Mucosa of descending colon (tissue), 3 donors: Measurements from ENCODE around the gene TNFAIP8. TPM values are rescaled to one million over a fixed set of nuclear protein-coding genes. Genes with fewer than 3 reads are reported as not detected.
"Not testable (repeated sequence)": the region's sequence is repeated elsewhere in the genome, so short reads cannot be mapped to it uniquely, and the experiment has no call there.

Experiments used
- ATAC-seq: fragments of 200-7000 bp; cut with Tn5 transposase; one replicate; pipeline ENCODE4 v1.9.1; 2020; ENCODE audit warnings: mild to moderate bottlenecking, moderate library complexity
- DNase-seq, 3 donors: peaks; one replicate each; pipeline ENCODE4 v3.0.0-alpha.2; 2020
- H3K36me3 ChIP-seq: fragments of 200-600 bp; one replicate; pipeline ENCODE4 v1.8.0; 2021; ENCODE audit warnings: low read depth, mild to moderate bottlenecking
- H3K4me1 ChIP-seq: fragments of 200-600 bp; one replicate; pipeline ENCODE4 v1.8.0; 2021; ENCODE audit warnings: low read depth, mild to moderate bottlenecking
- H3K4me3 ChIP-seq: fragments of 200-600 bp; one replicate; pipeline ENCODE4 v1.8.0; 2021; ENCODE audit warnings: mild to moderate bottlenecking
- H3K9me3 ChIP-seq: fragments of 200-600 bp; one replicate; pipeline ENCODE4 v1.8.0; 2021; ENCODE audit warnings: mild to moderate bottlenecking
- CTCF ChIP-seq: fragments of 200-600 bp; IDR thresholded peaks from one replicate; pipeline ENCODE4 v1.8.0; 2022; ENCODE audit warnings: antibody characterized with exemption, mild to moderate bottlenecking
- intact Hi-C, 2 donors: fragments of 100-400 bp; cut with DNase I in 1 of 2; cut with micrococcal nuclease in 1 of 2; formaldehyde crosslinking; loops; one replicate each; pipeline versions ENCODE4 v1.11.0 to v1.11.1; 2022; cut with DNase I, micrococcal nuclease
- total RNA-seq, 3 donors: library from RNA; stranded (reverse); fragmentation: NEBNext Ultra II Directional in 2 of 3; extraction: Animal tissue kit (Norgen Biotek cat#: 25700) in 2 of 3; gene quantifications; one replicate each; pipeline versions ENCODE4 v1.2.1 to v1.2.4, GENCODE V29; 2021 to 2023
- donor health status: DM: no; HTN: no; CAD: no; lungs with moderate emphysema.
- donor health status: DM: no; HTN: no; CAD: no.
- donor health status: DM: no; HTN: yes; CAD: no.

The TNFAIP8 gene
- total RNA-seq, 3 donors from 2014 or later = 8.7 to 15.7 (median 12.3) TPM

GRCh38 chr5:119420169-119420568 lies 64.3 kb downstream of the TNFAIP8 start:
- Histone ChIP-seq H3K36me3 (no peaks in the 10 kb centered on the region), H3K4me3 (no peak overlapping the region), H3K9me3 (no peaks in the 10 kb centered on the region), H3K4me1 (no peaks in the 10 kb centered on the region)
- no peak for TF ChIP-seq CTCF
- no peak for DNase-seq
- intact Hi-C loops = no loop called here
- no peak for ATAC-seq

GRCh38 chr5:119426057-119426456 lies 70.2 kb downstream of the TNFAIP8 start:
- Histone ChIP-seq H3K4me1 (no peaks in the 10 kb centered on the region), H3K36me3 (no peaks in the 10 kb centered on the region), H3K9me3 (no peaks in the 10 kb centered on the region), H3K4me3 (no peak overlapping the region)
- TF ChIP-seq CTCF = no peak
- ATAC-seq (no peak), DNase-seq (no peak)
- intact Hi-C loops = no loop called here

GRCh38 chr5:119427060-119427459 lies 71.2 kb downstream of the TNFAIP8 start:
- DNase-seq = no peak
- Histone ChIP-seq H3K9me3 (no peaks in the 10 kb centered on the region), H3K4me1 (no peaks in the 10 kb centered on the region), H3K36me3 (no peaks in the 10 kb centered on the region), H3K4me3 (no peak overlapping the region)
- TF ChIP-seq CTCF = no peak
- intact Hi-C loops = no loop called here
- peak; percentile 93 for ATAC-seq

- H3K36me3 ChIP-seq, H3K4me3 ChIP-seq, intact Hi-C loops, H3K4me1 ChIP-seq, DNase-seq, H3K9me3 ChIP-seq, ATAC-seq: not testable (repeated sequence)
Measured at GRCh38 chr5:119427596-119427995, 71.8 kb downstream of the TNFAIP8 start.

GRCh38 chr5:119428166-119428565 lies 72.3 kb downstream of the TNFAIP8 start:
- H3K9me3 ChIP-seq, intact Hi-C loops, H3K36me3 ChIP-seq, H3K4me1 ChIP-seq, H3K4me3 ChIP-seq, ATAC-seq, DNase-seq: not testable (repeated sequence)

- ATAC-seq, H3K4me1 ChIP-seq, H3K4me3 ChIP-seq, DNase-seq, H3K36me3 ChIP-seq, intact Hi-C loops, H3K9me3 ChIP-seq: not testable (repeated sequence)
Measured at GRCh38 chr5:119428574-119428973, 72.8 kb downstream of the TNFAIP8 start.

- DNase-seq, ATAC-seq, H3K4me1 ChIP-seq, intact Hi-C loops, H3K9me3 ChIP-seq, H3K36me3 ChIP-seq, H3K4me3 ChIP-seq: not testable (repeated sequence)
Measured at GRCh38 chr5:119432674-119433237, 76.9 kb downstream of the TNFAIP8 start.
